DMS53 treated with DMSO at 0.1 percent for 48 hours (cell line): ENCODE results near the gene GPR37L1.
A peak's percentile ranks its signal among the peaks of the same experiment; 100 is the strongest.
"Not testable (repeated sequence)": the region's sequence is repeated elsewhere in the genome, so short reads cannot be mapped to it uniquely, and the experiment has no call there.

Experiments
- DNase-seq: peaks from one replicate; lab custom pipeline; 2025; ENCODE audit not compliant: unreplicated experiment; lab: John Stamatoyannopoulos, UW

The GPR37L1 gene

GRCh38 chr1:202133001-202133400 is 10.3 kb downstream of the GPR37L1 start:
- DNase-seq = no peak

GRCh38 chr1:202133496-202133895 is 10.8 kb downstream of the GPR37L1 start:
- no peak for DNase-seq

- DNase-seq = no peak
Measured at GRCh38 chr1:202133989-202134388, 11.3 kb downstream of the GPR37L1 start.

GRCh38 chr1:202134645-202135172 is 12.0 kb downstream of the GPR37L1 start:
- DNase-seq = no peak

GRCh38 chr1:202135221-202135721 is 12.6 kb downstream of the GPR37L1 start:
- peak; percentile 83 for DNase-seq

GRCh38 chr1:202140833-202141232 is 18.1 kb downstream of the GPR37L1 start:
- no peak for DNase-seq

- not testable (repeated sequence) for DNase-seq
Measured at GRCh38 chr1:202141468-202141867, 18.8 kb downstream of the GPR37L1 start.

- DNase-seq = no peak
Measured at GRCh38 chr1:202143011-202143767, 20.5 kb downstream of the GPR37L1 start.

- DNase-seq = no peak
Measured at GRCh38 chr1:202143768-202144401, 21.2 kb downstream of the GPR37L1 start.

- DNase-seq = peak; percentile 37
Measured at GRCh38 chr1:202144402-202145067, 21.8 kb downstream of the GPR37L1 start, which contains the start of gene ARL8A. ARL8A (minus strand) TSS chr1:202144737; CDS start chr1:202144572, 165 bp downstream.

GRCh38 chr1:202145068-202145743 is 22.5 kb downstream of the GPR37L1 start:
- no peak for DNase-seq

- DNase-seq = not testable (repeated sequence)
Measured at GRCh38 chr1:202145744-202146140, 23.0 kb downstream of the GPR37L1 start.

- no peak for DNase-seq
Measured at GRCh38 chr1:202146279-202146678, 23.6 kb downstream of the GPR37L1 start.

GRCh38 chr1:202146993-202147392 is 24.3 kb downstream of the GPR37L1 start:
- no peak for DNase-seq

GRCh38 chr1:202148391-202148790 is 25.7 kb downstream of the GPR37L1 start:
- DNase-seq = no peak

- DNase-seq = no peak
Measured at GRCh38 chr1:202149566-202149965, 26.8 kb downstream of the GPR37L1 start.

- DNase-seq = no peak
Measured at GRCh38 chr1:202150187-202150586, 27.5 kb downstream of the GPR37L1 start.

- no peak for DNase-seq
Measured at GRCh38 chr1:202150602-202151001, 27.9 kb downstream of the GPR37L1 start.

- DNase-seq = no peak
Measured at GRCh38 chr1:202151045-202151444, 28.3 kb downstream of the GPR37L1 start.

GRCh38 chr1:202152399-202152798 is 29.7 kb downstream of the GPR37L1 start:
- no peak for DNase-seq

GRCh38 chr1:202153284-202153683 is 30.6 kb downstream of the GPR37L1 start:
- DNase-seq = no peak
